ENCODE data around the gene FBXW7.

FBXW7 gene

DNA sequence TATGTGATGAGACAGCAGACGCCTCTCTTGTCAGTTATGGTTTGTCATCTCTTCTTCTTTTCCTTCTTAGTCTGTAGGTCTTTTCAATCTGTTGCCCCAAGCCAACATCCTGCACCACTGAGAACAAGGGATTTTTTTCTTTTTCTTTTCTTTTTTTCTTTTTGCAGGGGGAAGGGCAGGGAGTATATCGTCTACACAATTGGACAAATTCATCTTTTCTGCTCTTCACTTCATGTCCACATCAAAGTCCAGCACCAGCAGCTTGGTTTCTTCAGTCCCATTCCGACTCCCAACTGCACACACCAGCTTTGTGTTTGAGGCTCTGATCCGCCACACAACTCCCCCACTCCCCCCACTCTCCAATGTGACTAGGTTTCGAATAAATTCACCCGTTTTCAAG lies 213.2 kb downstream of the FBXW7 start:
- TF ChIP-seq TAF1 (IDR thresholded peaks at IDR 0.05; ENCODE audit: borderline replicate concordance, insufficient read depth, low read length): no peak
- no peak for TF ChIP-seq FOXP2 (optimal IDR thresholded peaks at IDR 0.05; ENCODE audit: borderline replicate concordance, extremely low read depth, extremely low read length, insufficient read depth)
- TF ChIP-seq POLR2AphosphoS5 (IDR thresholded peaks at IDR 0.05; ENCODE audit: low read depth, low read length): no peak
- TF ChIP-seq, protein P1, sequence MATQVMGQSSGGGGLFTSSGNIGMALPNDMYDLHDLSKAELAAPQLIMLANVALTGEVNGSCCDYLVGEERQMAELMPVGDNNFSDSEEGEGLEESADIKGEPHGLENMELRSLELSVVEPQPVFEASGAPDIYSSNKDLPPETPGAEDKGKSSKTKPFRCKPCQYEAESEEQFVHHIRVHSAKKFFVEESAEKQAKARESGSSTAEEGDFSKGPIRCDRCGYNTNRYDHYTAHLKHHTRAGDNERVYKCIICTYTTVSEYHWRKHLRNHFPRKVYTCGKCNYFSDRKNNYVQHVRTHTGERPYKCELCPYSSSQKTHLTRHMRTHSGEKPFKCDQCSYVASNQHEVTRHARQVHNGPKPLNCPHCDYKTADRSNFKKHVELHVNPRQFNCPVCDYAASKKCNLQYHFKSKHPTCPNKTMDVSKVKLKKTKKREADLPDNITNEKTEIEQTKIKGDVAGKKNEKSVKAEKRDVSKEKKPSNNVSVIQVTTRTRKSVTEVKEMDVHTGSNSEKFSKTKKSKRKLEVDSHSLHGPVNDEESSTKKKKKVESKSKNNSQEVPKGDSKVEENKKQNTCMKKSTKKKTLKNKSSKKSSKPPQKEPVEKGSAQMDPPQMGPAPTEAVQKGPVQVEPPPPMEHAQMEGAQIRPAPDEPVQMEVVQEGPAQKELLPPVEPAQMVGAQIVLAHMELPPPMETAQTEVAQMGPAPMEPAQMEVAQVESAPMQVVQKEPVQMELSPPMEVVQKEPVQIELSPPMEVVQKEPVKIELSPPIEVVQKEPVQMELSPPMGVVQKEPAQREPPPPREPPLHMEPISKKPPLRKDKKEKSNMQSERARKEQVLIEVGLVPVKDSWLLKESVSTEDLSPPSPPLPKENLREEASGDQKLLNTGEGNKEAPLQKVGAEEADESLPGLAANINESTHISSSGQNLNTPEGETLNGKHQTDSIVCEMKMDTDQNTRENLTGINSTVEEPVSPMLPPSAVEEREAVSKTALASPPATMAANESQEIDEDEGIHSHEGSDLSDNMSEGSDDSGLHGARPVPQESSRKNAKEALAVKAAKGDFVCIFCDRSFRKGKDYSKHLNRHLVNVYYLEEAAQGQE (IDR thresholded peaks at IDR 0.05; ENCODE audit: insufficient read depth in 1 of 2, low read depth in 2 of 2, low read length in 2 of 2): no peak
- no peak for TF ChIP-seq SIN3A (IDR thresholded peaks at IDR 0.05; ENCODE audit: borderline replicate concordance, insufficient read depth, low read length)

DNA sequence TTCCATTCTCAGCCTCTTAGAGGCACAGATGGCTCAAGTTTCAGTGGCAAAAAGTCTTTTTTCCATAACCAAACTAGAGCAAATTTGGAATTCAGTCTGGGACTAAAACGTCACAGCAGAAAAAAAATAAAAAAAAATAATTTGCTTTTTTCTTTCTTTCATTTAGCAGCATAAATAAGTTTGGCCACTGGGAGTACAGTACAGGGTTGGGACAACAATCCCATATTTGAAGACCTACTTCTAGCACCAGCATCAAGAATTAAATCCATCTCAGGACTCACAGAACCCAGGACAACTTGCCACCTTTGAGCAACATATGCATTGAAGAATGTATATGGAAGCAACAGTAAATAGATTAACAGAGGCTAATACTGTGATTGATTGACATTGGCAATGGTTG lies 214.0 kb downstream of the FBXW7 start:
- TF ChIP-seq, protein P1 (IDR thresholded peaks at IDR 0.05; ENCODE audit: insufficient read depth in 1 of 2, low read depth in 2 of 2, low read length in 2 of 2): no peak

DNA sequence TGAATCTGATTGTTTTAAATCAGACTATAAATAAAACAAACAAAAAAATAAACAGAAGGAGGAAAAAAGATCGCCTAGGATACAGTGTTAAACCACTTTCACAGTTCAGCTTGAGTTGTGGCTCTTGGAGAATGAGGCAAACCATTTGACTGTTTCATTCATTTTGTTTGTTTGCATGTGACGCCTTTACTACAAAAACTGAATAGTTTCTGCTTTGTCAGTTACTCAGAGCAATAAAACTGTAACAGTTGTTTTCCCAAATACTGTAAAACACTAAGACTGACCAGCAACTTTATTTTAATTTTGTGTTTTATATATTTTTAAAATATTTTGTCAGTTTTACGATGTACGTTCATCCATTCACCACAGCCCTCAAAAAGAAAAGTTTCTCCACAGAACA lies 214.5 kb downstream of the FBXW7 start:
- no peak for TF ChIP-seq SIN3A (IDR thresholded peaks at IDR 0.05; ENCODE audit: borderline replicate concordance, insufficient read depth, low read length)
- TF ChIP-seq, protein P1 (IDR thresholded peaks at IDR 0.05; ENCODE audit: insufficient read depth in 1 of 2, low read depth in 2 of 2, low read length in 2 of 2): no peak
- no peak for TF ChIP-seq TAF1 (IDR thresholded peaks at IDR 0.05; ENCODE audit: borderline replicate concordance, insufficient read depth, low read length)
- no peak for TF ChIP-seq FOXP2 (optimal IDR thresholded peaks at IDR 0.05; ENCODE audit: borderline replicate concordance, extremely low read depth, extremely low read length, insufficient read depth)
- TF ChIP-seq POLR2AphosphoS5 (IDR thresholded peaks at IDR 0.05; ENCODE audit: low read depth, low read length): no peak

DNA sequence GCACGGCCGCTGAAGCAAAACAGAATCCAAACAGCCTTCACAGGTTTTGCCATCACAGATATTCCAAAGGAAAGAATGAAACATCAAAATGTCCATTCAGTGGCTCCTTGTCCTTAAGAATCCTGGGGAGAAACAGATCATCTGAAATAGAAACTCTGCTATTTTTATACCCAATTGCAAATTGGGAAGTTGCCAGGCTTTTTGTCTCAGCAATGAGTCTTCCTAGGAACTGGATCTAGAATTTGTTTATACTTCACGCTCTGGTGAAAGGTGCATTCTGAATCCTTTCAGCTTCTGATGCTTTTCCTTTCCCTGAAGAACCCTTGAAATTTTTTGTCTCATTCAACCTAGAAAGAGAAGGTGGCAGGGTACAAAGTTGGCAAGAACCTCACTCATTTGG lies 218.9 kb downstream of the FBXW7 start:
- TF ChIP-seq FOXP2 (optimal IDR thresholded peaks at IDR 0.05; ENCODE audit: borderline replicate concordance, extremely low read depth, extremely low read length, insufficient read depth) (no peak), TAF1 (IDR thresholded peaks at IDR 0.05; ENCODE audit: borderline replicate concordance, insufficient read depth, low read length) (no peak), SIN3A (IDR thresholded peaks at IDR 0.05; ENCODE audit: borderline replicate concordance, insufficient read depth, low read length) (no peak), POLR2AphosphoS5 (IDR thresholded peaks at IDR 0.05; ENCODE audit: low read depth, low read length) (no peak)
- TF ChIP-seq, protein P1 (IDR thresholded peaks at IDR 0.05; ENCODE audit: insufficient read depth in 1 of 2, low read depth in 2 of 2, low read length in 2 of 2): no peak

DNA sequence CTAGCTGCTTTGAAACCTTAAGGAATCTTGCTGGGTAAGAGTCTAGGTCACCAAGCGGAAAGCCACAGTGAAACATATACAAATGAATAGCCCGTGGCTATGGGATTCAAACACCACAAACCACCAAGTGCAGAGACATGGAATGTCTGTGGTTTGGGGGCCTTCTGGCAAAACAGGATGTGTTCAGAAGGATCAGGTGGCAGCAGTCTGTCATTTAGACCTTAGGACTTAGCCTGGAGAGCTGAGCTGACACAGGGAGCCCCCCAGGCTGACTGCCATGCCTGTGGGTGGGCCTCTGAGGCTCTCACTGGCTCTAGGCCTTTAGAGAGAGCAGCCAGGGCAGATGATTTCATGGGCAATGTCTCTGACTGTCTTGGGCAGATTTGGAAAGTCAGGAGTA lies 225.6 kb downstream of the FBXW7 start:
- TF ChIP-seq, protein P1 (IDR thresholded peaks at IDR 0.05; ENCODE audit: insufficient read depth in 1 of 2, low read depth in 2 of 2, low read length in 2 of 2): no peak
- no peak for TF ChIP-seq TAF1 (IDR thresholded peaks at IDR 0.05; ENCODE audit: borderline replicate concordance, insufficient read depth, low read length)
- TF ChIP-seq SIN3A (IDR thresholded peaks at IDR 0.05; ENCODE audit: borderline replicate concordance, insufficient read depth, low read length): no peak
- no peak for TF ChIP-seq FOXP2 (optimal IDR thresholded peaks at IDR 0.05; ENCODE audit: borderline replicate concordance, extremely low read depth, extremely low read length, insufficient read depth)
- no peak for TF ChIP-seq POLR2AphosphoS5 (IDR thresholded peaks at IDR 0.05; ENCODE audit: low read depth, low read length)

Data from PFSK-1 (cell line).